ENCODE data around the gene STK11.
"Not testable (repeated sequence)": the region's sequence is repeated elsewhere in the genome, so short reads cannot be mapped to it uniquely, and the experiment has no call there.

DNA sequence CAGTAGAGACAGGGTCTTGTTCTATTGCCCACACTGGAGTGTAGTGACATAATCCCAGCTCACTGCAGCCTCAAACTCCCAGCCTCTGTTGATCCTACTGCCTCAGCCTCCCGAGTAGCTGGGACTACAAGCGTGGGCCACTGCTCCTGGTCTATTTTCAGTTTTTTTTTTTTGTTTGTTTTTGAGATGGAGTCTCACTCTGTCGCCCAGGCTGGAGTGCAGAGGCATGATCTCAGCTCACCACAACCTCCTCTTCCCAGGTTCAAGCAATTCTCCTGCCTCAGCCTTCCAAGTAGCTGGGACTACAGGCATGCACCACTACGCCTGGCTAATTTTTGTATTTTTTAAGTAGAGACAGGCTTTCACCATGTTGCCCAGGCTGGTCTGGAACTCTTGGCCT lies 5.0 kb upstream of the STK11 start:
- TF ChIP-seq, protein P1, sequence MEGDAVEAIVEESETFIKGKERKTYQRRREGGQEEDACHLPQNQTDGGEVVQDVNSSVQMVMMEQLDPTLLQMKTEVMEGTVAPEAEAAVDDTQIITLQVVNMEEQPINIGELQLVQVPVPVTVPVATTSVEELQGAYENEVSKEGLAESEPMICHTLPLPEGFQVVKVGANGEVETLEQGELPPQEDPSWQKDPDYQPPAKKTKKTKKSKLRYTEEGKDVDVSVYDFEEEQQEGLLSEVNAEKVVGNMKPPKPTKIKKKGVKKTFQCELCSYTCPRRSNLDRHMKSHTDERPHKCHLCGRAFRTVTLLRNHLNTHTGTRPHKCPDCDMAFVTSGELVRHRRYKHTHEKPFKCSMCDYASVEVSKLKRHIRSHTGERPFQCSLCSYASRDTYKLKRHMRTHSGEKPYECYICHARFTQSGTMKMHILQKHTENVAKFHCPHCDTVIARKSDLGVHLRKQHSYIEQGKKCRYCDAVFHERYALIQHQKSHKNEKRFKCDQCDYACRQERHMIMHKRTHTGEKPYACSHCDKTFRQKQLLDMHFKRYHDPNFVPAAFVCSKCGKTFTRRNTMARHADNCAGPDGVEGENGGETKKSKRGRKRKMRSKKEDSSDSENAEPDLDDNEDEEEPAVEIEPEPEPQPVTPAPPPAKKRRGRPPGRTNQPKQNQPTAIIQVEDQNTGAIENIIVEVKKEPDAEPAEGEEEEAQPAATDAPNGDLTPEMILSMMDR (conservative IDR thresholded peaks at IDR 0.05; ENCODE audit: low read length), result not testable (repeated sequence)
- TF ChIP-seq EZH2phosphoT487 (IDR thresholded peaks at IDR 0.05; ENCODE audit: borderline replicate concordance, low read depth, low read length), result not testable (repeated sequence)
